Measurements from ENCODE around the gene NAALADL2.

GRCh38 chr3:174951034-174951433 lies 91.9 kb downstream of the NAALADL2 start:
- no peak for TF ChIP-seq FOXM1 (CRISPR knock-in tag; IDR thresholded peaks at IDR 0.05)
- TF ChIP-seq GATA4 (IDR thresholded peaks at IDR 0.05; ENCODE audit: borderline replicate concordance, low read depth), result no peak
- no peak for TF ChIP-seq JUN (CRISPR knock-in tag; IDR thresholded peaks at IDR 0.05)
- TF ChIP-seq NCOA2 (CRISPR knock-in tag; IDR thresholded peaks at IDR 0.05), result no peak
- TF ChIP-seq KLF6 (CRISPR knock-in tag; IDR thresholded peaks at IDR 0.05), result no peak
- no peak for TF ChIP-seq ARHGAP35 (CRISPR knock-in tag; IDR thresholded peaks at IDR 0.05; ENCODE audit: borderline replicate concordance)
- no peak for TF ChIP-seq GTF2F1 (IDR thresholded peaks at IDR 0.05; ENCODE audit: low read length)
- TF ChIP-seq CTCF (CRISPR knock-in tag; IDR thresholded peaks at IDR 0.05), result no peak
- TF ChIP-seq ZNF326 (CRISPR knock-in tag; IDR thresholded peaks at IDR 0.05; ENCODE audit: borderline replicate concordance), result no peak
- no peak for TF ChIP-seq GLI4 (CRISPR knock-in tag; IDR thresholded peaks at IDR 0.05; ENCODE audit: borderline replicate concordance)
- TF ChIP-seq SUZ12 (IDR thresholded peaks at IDR 0.05; ENCODE audit: low read depth, low read length), result no peak
- TF ChIP-seq MED1 (CRISPR knock-in tag; IDR thresholded peaks at IDR 0.05), result no peak
